Measurements from ENCODE around the gene GGACT.

Gene GGACT

GRCh38 chr13:100573121-100573520, 15.5 kb downstream of the GGACT start:
- no peak overlapping the region for H3K4me3 ChIP-seq (ENCODE audit: control insufficient read depth, low read depth, low read length)
- peak; percentile 77 for TF ChIP-seq CTCF (IDR thresholded peaks at IDR 0.05; ENCODE audit: control insufficient read depth, insufficient read depth, low read depth, low read length, missing control alignments)
- DNase-seq (ENCODE audit: low read depth) = peak; percentile 53

DNA sequence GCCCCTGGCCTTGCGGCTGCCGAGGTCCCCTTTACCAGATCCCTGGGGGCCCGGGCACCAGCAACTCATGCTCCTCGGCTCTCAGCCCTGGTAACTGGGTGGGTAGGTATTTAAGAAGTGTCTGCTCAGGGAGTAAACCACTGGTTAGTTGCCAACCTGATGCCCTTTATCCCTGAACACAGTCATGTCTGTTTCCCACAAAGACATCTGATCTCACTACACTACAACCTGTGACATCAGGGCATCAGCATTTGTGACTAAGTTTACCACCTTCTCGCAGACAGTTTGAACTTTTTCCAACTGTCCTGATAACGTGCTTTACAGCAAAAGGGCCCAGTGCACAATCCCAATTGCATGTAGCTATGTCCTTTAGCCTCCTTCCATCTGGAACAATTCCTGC, 22.0 kb downstream of the GGACT start:
- H3K4me3 ChIP-seq (ENCODE audit: control insufficient read depth, low read depth, low read length) = no peak overlapping the region
- no peak for DNase-seq (ENCODE audit: low read depth)
- no peak for TF ChIP-seq CTCF (IDR thresholded peaks at IDR 0.05; ENCODE audit: control insufficient read depth, insufficient read depth, low read depth, low read length, missing control alignments)

DNA sequence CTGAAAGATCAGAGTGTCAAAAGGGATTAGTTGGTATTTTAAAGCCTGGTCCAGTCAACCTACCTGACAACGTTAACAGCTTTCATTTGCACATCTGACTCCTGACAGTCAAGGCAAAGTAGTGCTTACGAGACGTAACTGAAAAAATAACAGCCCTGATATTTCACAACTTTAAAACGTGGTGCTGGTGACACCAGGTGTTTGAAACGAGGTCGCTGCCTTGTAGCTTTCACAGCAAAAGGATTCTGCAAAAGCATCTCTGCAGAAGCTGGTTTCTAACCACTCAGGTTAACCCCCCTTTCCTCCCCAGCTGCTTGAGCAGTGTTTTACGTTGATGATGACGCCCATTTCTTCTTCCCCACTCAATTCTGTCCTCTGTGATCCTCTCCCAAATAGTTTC, 23.3 kb downstream of the GGACT start:
- no peak for TF ChIP-seq CTCF (IDR thresholded peaks at IDR 0.05; ENCODE audit: control insufficient read depth, insufficient read depth, low read depth, low read length, missing control alignments)
- DNase-seq (ENCODE audit: low read depth) = no peak
- no peak overlapping the region for H3K4me3 ChIP-seq (ENCODE audit: control insufficient read depth, low read depth, low read length)

- no peak for TF ChIP-seq CTCF (IDR thresholded peaks at IDR 0.05; ENCODE audit: control insufficient read depth, insufficient read depth, low read depth, low read length, missing control alignments)
- no peak for DNase-seq (ENCODE audit: low read depth)
- no peak overlapping the region for H3K4me3 ChIP-seq (ENCODE audit: control insufficient read depth, low read depth, low read length)
Observed at GRCh38 chr13:100564444-100565223, 24.0 kb downstream of the GGACT start.

GRCh38 chr13:100563779-100564178, 24.8 kb downstream of the GGACT start:
- TF ChIP-seq CTCF (IDR thresholded peaks at IDR 0.05; ENCODE audit: control insufficient read depth, insufficient read depth, low read depth, low read length, missing control alignments) = no peak
- no peak for DNase-seq (ENCODE audit: low read depth)
- H3K4me3 ChIP-seq (ENCODE audit: control insufficient read depth, low read depth, low read length) = no peak overlapping the region

DNA sequence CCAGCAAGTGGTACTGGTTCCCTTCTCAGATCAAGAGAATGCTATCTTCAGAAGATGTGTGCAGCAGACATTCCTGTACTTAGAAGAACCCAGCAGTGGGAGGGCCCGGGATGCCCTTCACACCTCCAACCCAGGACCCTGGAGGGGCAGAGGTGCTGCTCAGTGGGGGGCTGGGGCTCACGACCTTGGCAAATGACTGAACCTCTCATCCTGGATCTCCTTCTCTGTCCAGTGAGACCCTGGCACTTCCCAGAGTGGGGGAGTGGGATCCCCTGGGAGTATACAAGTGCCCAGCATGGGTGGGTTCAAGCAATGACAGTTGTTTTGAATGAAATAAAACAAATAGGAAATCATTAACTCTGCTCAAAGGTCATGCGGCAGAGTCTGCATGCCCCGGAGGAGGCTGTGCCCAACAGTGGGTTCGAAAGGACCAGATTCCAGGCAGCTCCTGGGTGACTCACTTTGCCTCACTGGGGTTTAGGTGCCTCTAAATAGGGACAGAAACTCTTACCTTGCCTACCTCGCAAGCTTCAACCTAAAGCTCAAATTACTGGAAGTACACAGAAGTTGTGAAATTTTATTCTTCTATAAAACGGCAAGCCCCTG, 26.9 kb downstream of the GGACT start:
- no peak for TF ChIP-seq CTCF (IDR thresholded peaks at IDR 0.05; ENCODE audit: control insufficient read depth, insufficient read depth, low read depth, low read length, missing control alignments)
- DNase-seq (ENCODE audit: low read depth) = no peak
- H3K4me3 ChIP-seq (ENCODE audit: control insufficient read depth, low read depth, low read length) = no peak overlapping the region
